ENCODE measurements around the gene UBL7.

DNA sequence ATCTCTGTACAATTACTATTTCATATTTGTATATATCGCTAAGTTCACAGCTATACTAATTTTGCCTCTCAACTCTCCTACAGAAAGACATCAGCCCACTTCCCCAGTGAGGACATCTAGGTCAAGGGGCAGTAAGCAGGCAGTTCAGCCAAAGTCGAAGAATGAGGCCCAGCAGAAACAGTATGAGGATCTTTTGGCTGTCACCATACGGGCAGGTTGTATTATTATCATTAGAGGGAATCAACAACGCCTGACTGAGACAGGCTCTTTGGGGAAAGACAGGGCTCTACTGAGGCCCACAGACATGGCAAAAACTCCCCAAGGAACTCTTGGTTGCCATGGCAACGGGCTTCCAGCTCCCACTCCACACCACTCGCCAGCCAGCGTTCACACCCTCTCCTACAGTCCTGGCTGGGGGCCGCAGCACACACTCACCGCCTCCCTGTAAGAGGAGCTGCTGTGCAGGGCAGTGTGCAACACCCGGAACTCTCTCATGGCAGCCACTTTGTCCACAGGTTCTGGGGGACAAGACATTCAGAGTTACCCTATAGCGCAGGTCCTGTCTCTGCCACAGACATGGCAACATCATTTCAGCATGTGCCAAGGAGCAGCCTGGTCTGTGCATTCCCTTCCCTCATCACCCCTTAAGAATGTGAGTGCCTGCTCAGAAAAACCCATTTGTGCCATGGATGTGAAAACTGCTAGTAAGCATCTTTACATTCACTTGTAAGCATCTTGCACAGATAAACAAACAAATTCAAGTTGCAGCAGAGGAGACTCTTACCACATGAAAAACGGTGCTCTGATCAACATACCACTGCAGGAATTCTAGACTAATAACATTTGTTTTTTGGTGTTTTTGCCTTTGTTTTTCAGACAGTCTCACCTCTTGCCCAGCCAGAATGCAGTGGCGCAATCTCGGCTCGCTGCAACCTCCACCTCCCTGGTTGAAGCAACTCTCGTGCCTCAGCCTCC is 8.8 kb downstream of the UBL7 start:
- TF ChIP-seq, protein P1, sequence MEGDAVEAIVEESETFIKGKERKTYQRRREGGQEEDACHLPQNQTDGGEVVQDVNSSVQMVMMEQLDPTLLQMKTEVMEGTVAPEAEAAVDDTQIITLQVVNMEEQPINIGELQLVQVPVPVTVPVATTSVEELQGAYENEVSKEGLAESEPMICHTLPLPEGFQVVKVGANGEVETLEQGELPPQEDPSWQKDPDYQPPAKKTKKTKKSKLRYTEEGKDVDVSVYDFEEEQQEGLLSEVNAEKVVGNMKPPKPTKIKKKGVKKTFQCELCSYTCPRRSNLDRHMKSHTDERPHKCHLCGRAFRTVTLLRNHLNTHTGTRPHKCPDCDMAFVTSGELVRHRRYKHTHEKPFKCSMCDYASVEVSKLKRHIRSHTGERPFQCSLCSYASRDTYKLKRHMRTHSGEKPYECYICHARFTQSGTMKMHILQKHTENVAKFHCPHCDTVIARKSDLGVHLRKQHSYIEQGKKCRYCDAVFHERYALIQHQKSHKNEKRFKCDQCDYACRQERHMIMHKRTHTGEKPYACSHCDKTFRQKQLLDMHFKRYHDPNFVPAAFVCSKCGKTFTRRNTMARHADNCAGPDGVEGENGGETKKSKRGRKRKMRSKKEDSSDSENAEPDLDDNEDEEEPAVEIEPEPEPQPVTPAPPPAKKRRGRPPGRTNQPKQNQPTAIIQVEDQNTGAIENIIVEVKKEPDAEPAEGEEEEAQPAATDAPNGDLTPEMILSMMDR (IDR thresholded peaks at IDR 0.05), result no peak
- no peak for TF ChIP-seq POLR2AphosphoS5 (IDR thresholded peaks at IDR 0.05; ENCODE audit: insufficient read depth in 1 of 2, low read depth in 1 of 2)
- TF ChIP-seq POLR2A (IDR thresholded peaks at IDR 0.05), result no peak
